Spleen (tissue), 11 donors: ENCODE data around the gene BMP2K. TPM values are rescaled to one million over a fixed set of nuclear protein-coding genes. Genes with fewer than 3 reads are reported as not detected.

ENCODE experiments used
- DNase-seq: peaks from one replicate; pipeline ENCODE4 v3.0.0-alpha.2; 2020
- H3K27ac ChIP-seq, 8 donors: fragments of 200-600 bp; sonication (generic) in 7 of 8; 1 replicate in 4 of 8; 2 replicates in 4 of 8; pipeline versions ENCODE4 v1.5.0 to v1.8.0; 2016 to 2021; ENCODE audit warnings: inconsistent platforms in 4 of 8, mild to moderate bottlenecking in 4 of 8, moderate library complexity in 1 of 8
- H3K27me3 ChIP-seq, 7 donors: fragments of 200-600 bp; sonication (generic) in 6 of 7; replicated peaks in 1 of 7; 1 replicate in 4 of 7; 2 replicates in 3 of 7; pipeline versions ENCODE4 v1.5.0 to v1.8.0; 2016 to 2021; ENCODE audit warnings: inconsistent platforms in 3 of 7, mild to moderate bottlenecking in 1 of 7
- H3K36me3 ChIP-seq, 6 donors: fragments of 200-600 bp; sonication (generic) in 5 of 6; 1 replicate in 4 of 6; 2 replicates in 2 of 6; pipeline versions ENCODE4 v1.5.0 to v1.8.0; 2016 to 2021; ENCODE audit warnings: inconsistent platforms in 2 of 6
- H3K4me1 ChIP-seq, 6 donors: fragments of 200-600 bp; sonication (generic) in 5 of 6; 1 replicate in 3 of 6; 2 replicates in 3 of 6; pipeline versions ENCODE4 v1.5.0 to v1.8.0; 2016 to 2021; ENCODE audit warnings: inconsistent platforms in 3 of 6
- H3K4me3 ChIP-seq, 8 donors: fragments of 200-600 bp; sonication (generic) in 7 of 8; 1 replicate in 4 of 8; 2 replicates in 4 of 8; pipeline versions ENCODE4 v1.5.0 to v1.8.0; 2016 to 2021; ENCODE audit warnings: inconsistent platforms in 4 of 8, mild to moderate bottlenecking in 4 of 8, moderate library complexity in 2 of 8
- H3K9me3 ChIP-seq, 8 donors: fragments of 200-600 bp; sonication (generic) in 7 of 8; 1 replicate in 4 of 8; 2 replicates in 4 of 8; pipeline versions ENCODE4 v1.5.0 to v1.8.0; 2016 to 2021; ENCODE audit warnings: inconsistent platforms in 4 of 8
- POLR2A ChIP-seq, 3 donors: fragments of 450-650 bp; IDR thresholded peaks; one replicate each; pipeline ENCODE4 v1.5.1; 2017; ENCODE audit warnings: antibody characterized with exemption in 3 of 3, mild to moderate bottlenecking in 1 of 3
- POLR2AphosphoS5 ChIP-seq, 3 donors: sonication (generic); formaldehyde crosslinking; IDR thresholded peaks; one replicate each; pipeline ENCODE4 v1.5.1; 2017; ENCODE audit warnings: antibody characterized with exemption in 3 of 3
- WGBS, 5 donors: extraction: QIAGEN DNeasy Blood & Tissue Kit in 3 of 5; methylation state at CpG; one replicate each; pipeline versions ENCODE4 v1.1.5 to v1.1.7; 2013 to 2018; 5-methylcytosine and 5-hydroxymethylcytosine counted together
- intact Hi-C: fragments of 100-400 bp; cut with DNase I; formaldehyde crosslinking; loops from one replicate; pipeline ENCODE4 v1.15.0; 2023; ENCODE audit warnings: low total_unique reads
- polyA plus RNA-seq, 3 donors: library from polyadenylated mRNA; stranded (reverse); fragments of 200-250 nt; gene quantifications; one replicate each; pipeline ENCODE4 v1.2.1, GENCODE V29; 2013
- total RNA-seq, 7 donors: library from RNA; depleted of rRNA in 3 of 7; stranded (reverse); fragments of >200 nt in 3 of 7; fragmentation: NEBNext Ultra II Directional in 4 of 7; extraction: Animal tissue kit (Norgen Biotek cat#: 25700) in 4 of 7; gene quantifications; one replicate each; pipeline versions ENCODE4 v1.1.0 to v1.2.1, GENCODE V29; 2016 to 2021
- TF ChIP-seq, protein P1 (sequence below), 11 experiments: fragments of 200-600 bp in 7 of 11; fragments of 450-650 bp in 4 of 11; sonication (generic) in 4 of 11; IDR thresholded peaks in 8 of 11; conservative IDR thresholded peaks in 3 of 11; 1 replicate in 7 of 11; 2 replicates in 4 of 11; pipeline versions ENCODE4 v1.4.0 to v1.8.0; 2016 to 2021; ENCODE audit warnings: antibody characterized with exemption in 11 of 11, inconsistent platforms in 4 of 11, mild to moderate bottlenecking in 1 of 11
- donor health status: healthy with polysubstance abuse.
- donor health status: DM: no; HTN: no; CAD: no; lungs with moderate emphysema.
- donor health status: DM: no; HTN: no; CAD: no.
- donor health status: Bipolar disorder and iron deficiency.
- donor health status: healthy.
- donor health status: DM: no; HTN: no; CAD: no.
- donor health status: DM: yes; HTN: yes; CAD: no.

Gene BMP2K
- total and polyA plus RNA-seq, 10 donors, result 27.4 to 154 (median 96.3) TPM

DNA sequence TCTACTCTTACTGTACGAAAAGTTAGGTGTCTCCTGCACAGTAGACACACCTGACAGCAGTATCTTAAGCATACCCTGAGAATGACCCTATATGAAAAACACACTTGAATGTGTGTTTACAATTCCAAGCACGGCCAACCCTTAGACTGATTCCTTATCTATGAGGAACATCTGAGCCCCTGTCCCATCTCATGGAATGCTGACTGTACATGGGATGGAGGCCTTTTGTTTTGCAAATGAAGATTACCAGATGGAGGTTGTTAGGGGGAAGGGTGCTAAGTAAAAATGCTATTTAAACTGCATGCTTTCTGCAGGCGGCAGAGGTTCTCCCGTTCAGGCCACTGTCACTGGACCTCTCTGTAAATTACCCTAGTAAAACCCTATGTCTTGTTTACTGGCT is 160.8 kb downstream of the BMP2K start:
- Histone ChIP-seq H3K4me3 (no peak overlapping the region), H3K9me3 (no peaks in the 10 kb centered on the region), H3K27me3 (no peaks in the 10 kb centered on the region), H3K27ac (no peak overlapping the region), H3K4me1 (peaks cover 6 to 36% (median 19%) of the 10 kb centered on the region in 6 donors), H3K36me3 (peaks cover 0 to 17% (median 2%) of the 10 kb centered on the region in 6 donors)
- 84 to 92% (median 88%) methylated on average over 4 of the region's 4 CpGs for WGBS, 5 donors
- intact Hi-C loops, result no loop called here
- DNase-seq, result no peak
- TF ChIP-seq, protein P1, sequence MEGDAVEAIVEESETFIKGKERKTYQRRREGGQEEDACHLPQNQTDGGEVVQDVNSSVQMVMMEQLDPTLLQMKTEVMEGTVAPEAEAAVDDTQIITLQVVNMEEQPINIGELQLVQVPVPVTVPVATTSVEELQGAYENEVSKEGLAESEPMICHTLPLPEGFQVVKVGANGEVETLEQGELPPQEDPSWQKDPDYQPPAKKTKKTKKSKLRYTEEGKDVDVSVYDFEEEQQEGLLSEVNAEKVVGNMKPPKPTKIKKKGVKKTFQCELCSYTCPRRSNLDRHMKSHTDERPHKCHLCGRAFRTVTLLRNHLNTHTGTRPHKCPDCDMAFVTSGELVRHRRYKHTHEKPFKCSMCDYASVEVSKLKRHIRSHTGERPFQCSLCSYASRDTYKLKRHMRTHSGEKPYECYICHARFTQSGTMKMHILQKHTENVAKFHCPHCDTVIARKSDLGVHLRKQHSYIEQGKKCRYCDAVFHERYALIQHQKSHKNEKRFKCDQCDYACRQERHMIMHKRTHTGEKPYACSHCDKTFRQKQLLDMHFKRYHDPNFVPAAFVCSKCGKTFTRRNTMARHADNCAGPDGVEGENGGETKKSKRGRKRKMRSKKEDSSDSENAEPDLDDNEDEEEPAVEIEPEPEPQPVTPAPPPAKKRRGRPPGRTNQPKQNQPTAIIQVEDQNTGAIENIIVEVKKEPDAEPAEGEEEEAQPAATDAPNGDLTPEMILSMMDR (IDR thresholded peaks at IDR 0.05 in 8 of 11, conservative IDR thresholded peaks at IDR 0.05 in 3 of 11), result no peak
- TF ChIP-seq POLR2AphosphoS5 (IDR thresholded peaks at IDR 0.05) (no peak), POLR2A (IDR thresholded peaks at IDR 0.05) (no peak)

DNA sequence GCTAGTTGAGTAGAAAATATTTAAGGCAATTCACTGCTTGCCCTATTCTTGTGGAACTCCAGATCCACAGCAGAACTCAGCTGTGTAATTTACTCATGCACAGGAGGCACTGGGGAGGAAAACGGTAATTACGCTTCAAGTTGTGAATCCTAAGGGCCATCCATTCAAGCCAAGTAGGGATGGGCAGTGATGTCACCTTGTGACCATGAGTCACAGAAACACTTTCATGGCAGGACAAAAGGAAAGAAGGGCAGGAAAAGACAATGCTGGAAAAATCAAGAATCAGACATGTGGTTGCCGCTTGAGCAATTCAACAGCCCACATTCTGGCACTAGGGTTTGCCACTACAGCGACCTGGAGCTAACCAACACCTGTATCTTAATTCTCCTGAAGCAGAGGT is 161.7 kb downstream of the BMP2K start:
- TF ChIP-seq, protein P1 (IDR thresholded peaks at IDR 0.05 in 8 of 11, conservative IDR thresholded peaks at IDR 0.05 in 3 of 11), result no peak
- TF ChIP-seq POLR2AphosphoS5 (IDR thresholded peaks at IDR 0.05), result no peak
- H3K27ac ChIP-seq, result no peak overlapping the region
- no peaks in the 10 kb centered on the region for H3K9me3 ChIP-seq
- WGBS, 5 donors, result 88 to 96% (median 94%) methylated on average over 4 of the region's 4 CpGs
- no peaks in the 10 kb centered on the region for H3K27me3 ChIP-seq
- peaks cover 6 to 36% (median 19%) of the 10 kb centered on the region in 6 donors for H3K4me1 ChIP-seq
- intact Hi-C loops, result no loop called here
- no peak overlapping the region for H3K4me3 ChIP-seq
- peaks cover 0 to 8% (median 0%) of the 10 kb centered on the region in 6 donors for H3K36me3 ChIP-seq
- no peak for DNase-seq

DNA sequence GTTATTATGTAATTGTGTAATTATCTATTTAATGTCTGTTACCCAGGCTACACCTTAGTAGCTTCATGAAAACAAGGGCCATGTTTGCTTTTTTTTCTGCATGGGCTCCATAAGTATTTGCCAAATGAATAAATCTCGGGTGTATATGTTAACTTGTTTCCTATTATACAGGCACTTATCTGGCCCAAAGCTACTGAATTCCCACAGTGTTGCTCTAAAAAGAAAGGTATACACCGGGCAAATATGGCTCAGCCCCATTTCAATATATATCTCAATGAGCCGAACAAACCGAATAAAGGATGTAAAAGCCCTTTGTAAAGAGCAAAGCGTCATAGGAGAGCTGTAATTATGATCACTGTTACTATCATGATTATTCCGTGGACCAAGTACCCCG is 162.3 kb downstream of the BMP2K start:
- no peaks in the 10 kb centered on the region for H3K27me3 ChIP-seq
- 4 to 12% (median 6%) methylated on average over 7 of the region's 7 CpGs for WGBS, 5 donors
- TF ChIP-seq, protein P1 (IDR thresholded peaks at IDR 0.05 in 8 of 11, conservative IDR thresholded peaks at IDR 0.05 in 3 of 11), result no peak
- TF ChIP-seq POLR2A (IDR thresholded peaks at IDR 0.05) (no peak), POLR2AphosphoS5 (IDR thresholded peaks at IDR 0.05) (no peak)
- intact Hi-C loops, result no loop called here
- peak overlapping the region; percentile 66 to 89 (median 78) for H3K4me3 ChIP-seq
- no peak for DNase-seq
- H3K9me3 ChIP-seq, result no peaks in the 10 kb centered on the region
- peaks cover 0 to 3% (median 0%) of the 10 kb centered on the region in 6 donors for H3K36me3 ChIP-seq
- peaks cover 6 to 36% (median 19%) of the 10 kb centered on the region in 6 donors for H3K4me1 ChIP-seq
- peak overlapping the region in 2 of 8 donors; percentile 75 to 84 for H3K27ac ChIP-seq

DNA sequence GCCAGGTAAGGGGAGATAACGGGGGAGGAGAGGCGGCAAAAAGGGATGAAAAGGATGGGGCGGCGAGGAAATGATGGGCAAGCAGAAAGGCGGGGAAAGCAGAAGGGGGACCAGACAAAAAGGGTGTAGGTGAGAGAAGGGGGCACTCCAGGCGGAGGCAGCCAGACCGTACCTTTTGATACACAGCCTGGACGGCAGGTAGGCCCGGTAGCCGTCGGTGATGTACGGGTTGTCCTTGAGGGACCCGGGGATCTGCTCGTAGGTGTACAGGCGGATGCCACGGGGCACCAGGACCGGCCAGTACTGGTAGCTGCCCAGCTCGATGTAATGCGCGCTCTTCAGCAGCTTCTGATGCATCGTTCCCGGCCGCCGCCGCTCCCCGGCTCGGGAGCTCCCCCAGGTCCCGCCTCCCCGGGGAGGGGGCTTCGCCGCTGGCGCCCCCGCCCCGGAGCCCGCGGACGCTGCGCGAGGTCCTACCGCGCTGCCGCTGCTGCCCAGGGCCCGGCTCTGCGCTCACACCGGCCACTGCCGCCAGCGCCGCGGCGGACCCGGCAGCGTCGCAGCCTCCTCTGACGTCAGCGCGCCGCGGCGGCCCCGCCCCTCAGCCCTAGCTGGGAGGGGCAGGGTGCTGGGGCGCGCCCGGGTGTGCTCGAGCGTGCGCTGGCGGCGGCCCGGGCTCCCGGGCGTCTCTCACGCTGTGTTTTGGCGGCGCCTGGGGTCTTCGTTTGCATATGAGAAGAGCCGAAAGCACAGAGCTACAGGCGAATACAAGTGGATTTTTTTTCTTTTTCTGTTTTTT is 162.9 kb downstream of the BMP2K start, which contains the start of gene PAQR3:
TSS of gene PAQR3 (minus strand) at position 571 of the 799 bp plus-strand sequence. CDS start at position 357, 214 bp downstream.
- no peaks in the 10 kb centered on the region for H3K9me3 ChIP-seq

More for the DNA sequence above, 162.9 kb downstream of the BMP2K start, which contains the start of gene PAQR3:
- DNase-seq, result peak; percentile 98
- Histone ChIP-seq H3K4me3 (peak within 1 kb of the TSS; percentile 66 to 89 (median 78)), H3K4me1 (peaks cover 6 to 36% (median 19%) of the 10 kb centered on the region in 6 donors), H3K27ac (peak within 1 kb of the TSS in 7 of 8 donors; percentile 65 to 84 (median 75)), H3K27me3 (no peaks in the 10 kb centered on the region), H3K36me3 (no peaks in the 10 kb centered on the region)
- intact Hi-C loops, result no loop called here
- TF ChIP-seq, protein P1 (IDR thresholded peaks at IDR 0.05 in 8 of 11, conservative IDR thresholded peaks at IDR 0.05 in 3 of 11), result no peak
- TF ChIP-seq POLR2AphosphoS5 (IDR thresholded peaks at IDR 0.05) (peak; percentile 81 to 87 (median 83)), POLR2A (IDR thresholded peaks at IDR 0.05) (peak in 2 of 3 donors; percentile 36 to 59)
- WGBS, 5 donors, result 0 to 1% (median 0%) methylated on average over 49 to 77 of the region's 77 CpGs
